NCI-H526 (cell line): ENCODE measurements around the gene DNAJA4.
A peak's percentile ranks its signal among the peaks of the same experiment; 100 is the strongest.
"Not testable (repeated sequence)": the region's sequence is repeated elsewhere in the genome, so short reads cannot be mapped to it uniquely, and the experiment has no call there.

Experiments used
- DNase-seq, 2 experiments: peaks; one replicate each; lab custom pipeline; 2025; lab: John Stamatoyannopoulos, UW

DNAJA4 gene

DNA sequence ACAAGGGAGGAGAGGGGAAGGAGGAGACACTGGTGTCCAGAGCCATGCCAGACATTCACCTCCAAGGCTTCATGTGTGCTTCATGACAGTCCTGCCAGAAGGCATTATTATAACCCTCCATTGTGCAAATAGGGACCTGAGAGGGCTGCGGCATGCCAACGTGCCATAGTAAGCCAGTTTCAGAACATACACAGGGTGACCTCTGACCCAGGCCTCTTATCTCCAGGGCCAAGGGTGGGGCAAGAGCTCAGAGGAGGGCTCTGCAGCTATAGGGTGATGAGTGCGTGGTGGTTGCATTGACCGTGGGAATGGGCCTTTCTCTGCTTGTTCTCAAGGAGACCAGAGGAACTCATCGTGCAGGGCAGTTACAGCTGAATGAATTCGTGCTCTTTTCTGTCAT, 20.3 kb upstream of the DNAJA4 start:
- DNase-seq = no peak

DNA sequence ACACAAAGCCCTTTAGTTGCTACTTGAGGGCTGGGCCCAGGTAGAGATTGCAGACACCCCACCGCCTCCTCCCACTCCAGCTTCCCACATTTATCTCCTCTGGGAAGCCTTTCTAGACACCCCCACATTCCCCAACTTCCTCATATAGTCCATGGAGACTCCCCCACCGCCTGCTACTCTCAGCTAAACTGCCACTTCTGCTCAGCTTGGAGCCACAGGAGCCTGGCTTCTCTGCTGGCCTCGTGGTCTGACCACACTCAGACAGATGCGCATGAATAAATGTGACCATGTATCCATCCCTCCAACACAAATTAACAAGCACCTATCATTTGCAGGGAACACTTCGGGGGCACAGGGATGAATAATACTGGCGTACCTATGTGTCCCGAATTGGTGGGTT, 19.5 kb upstream of the DNAJA4 start:
- no peak for DNase-seq

DNA sequence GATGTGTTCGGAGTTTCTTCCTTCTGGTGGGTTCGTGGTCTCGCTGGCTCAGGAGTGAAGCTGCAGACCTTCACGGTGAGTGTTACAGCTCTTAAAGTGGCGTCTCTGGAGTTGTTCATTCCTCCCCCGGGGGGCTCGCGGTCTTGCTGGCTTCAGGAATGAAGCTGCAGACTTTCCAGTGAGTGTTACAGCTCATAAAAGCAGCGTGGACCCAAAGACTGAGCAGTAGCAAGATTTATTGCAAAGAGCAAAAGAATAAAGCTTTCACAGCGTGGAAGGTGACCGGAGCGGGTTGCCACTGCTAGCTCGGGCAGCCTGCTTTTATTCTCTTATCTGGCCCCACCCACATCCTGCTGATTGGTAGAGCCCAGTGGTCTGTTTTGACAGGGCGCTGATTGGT, 19.0 kb upstream of the DNAJA4 start:
- not testable (repeated sequence) for DNase-seq

- not testable (repeated sequence) for DNase-seq
These were observed 18.3 kb upstream of the DNAJA4 start for GRCh38 chr15:78245976-78246620.

- DNase-seq = no peak
These were observed 16.5 kb upstream of the DNAJA4 start for GRCh38 chr15:78247911-78248310.

DNA sequence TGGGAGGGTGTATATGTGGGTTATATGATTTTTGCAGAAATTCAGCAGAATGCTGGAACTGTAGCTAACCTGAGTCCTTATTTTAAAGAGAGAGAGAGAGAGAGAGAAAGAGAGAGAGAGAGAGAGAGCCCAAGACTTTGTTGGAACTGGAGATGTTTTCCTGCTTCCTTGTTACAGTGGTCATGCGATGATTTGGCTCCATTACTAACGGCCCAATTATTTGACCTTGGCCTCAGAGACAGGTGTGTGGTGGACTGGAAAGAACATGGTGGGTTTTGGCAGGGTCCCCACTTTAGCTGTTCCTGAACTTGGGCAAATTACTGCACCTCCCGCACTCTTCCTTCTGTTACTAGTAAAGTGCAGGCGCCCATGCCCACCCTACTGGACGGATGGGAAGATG, 15.2 kb upstream of the DNAJA4 start:
- no peak for DNase-seq

DNA sequence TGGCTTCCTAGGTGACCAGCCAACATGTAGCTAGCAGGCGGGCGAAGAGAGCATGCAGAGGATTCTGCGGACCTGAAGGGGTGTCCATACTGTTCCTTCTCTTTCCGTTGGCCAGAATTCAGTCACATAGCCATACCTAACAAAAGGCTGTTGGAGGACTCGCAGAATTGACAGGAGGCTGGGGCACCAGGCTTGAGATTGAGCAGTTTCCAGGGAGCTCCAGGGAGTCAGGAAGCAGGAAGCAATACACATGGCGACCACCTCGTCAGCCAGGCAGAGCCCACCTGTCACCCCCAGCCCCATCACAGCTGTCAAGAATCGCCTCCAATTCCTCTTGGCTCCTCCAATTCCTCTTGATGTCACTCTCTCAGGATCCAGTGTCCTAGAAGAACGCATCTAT, 13.2 kb upstream of the DNAJA4 start:
- no peak for DNase-seq

GRCh38 chr15:78255421-78256043, 8.8 kb upstream of the DNAJA4 start:
- DNase-seq = no peak

DNA sequence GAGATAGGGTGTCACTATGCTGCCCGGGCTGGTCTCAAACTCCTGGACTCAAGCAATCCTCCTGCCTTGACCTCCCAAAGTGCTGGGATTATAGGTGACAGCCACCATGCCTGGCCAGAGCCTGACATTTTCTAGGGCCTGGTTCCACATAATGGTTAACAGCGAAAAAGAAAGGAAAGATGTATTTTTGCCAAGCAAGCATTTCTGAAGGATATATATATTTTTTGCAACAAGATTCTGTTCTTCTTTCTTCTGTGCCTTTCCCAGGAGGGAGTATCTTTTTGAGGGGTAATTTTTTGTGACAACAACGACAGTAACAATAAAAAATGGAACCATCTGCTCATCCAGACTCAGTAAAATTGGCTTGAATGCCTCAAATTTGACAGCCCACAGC, 8.3 kb upstream of the DNAJA4 start:
- no peak for DNase-seq

- no peak for DNase-seq
These were observed 6.7 kb upstream of the DNAJA4 start for GRCh38 chr15:78257681-78258080.

DNA sequence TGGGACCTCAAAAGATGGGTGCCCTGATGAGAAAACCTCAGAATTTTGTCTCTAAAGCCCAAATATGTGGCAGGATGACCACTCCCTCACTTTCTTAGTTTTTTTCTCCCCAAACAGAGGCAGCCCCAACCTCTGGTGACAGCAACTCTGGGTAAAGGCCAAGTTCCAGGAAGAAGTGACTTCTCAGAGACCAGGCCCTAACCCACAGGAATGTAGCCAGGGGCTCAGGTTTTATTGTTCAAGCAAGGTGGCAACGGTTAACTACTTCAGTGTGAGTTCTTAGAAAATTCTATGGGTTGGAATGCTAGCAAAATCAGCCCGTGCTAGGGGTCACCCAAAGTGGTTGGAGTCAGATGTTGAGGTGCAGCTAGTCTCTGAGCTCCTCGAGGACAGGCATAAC, 5.1 kb upstream of the DNAJA4 start:
- no peak for DNase-seq

DNA sequence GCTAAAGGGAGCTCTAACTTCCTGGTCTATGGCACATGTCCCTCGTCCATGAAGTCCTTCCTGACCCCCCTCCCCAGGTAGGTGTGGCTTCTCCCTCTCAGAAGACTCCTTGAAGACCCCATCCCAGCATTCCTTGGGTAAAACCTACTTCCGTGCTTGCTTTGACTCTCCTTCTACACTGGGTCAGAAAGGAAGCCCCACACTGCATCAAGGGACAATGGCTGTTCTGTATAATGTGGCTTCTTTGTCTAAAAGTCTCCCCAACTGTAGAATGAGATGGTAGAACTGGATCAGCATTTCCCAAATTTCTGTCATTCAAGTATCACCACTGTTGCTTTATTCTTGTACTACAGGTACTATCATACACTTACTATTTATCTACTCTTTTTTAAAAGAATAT, 3.9 kb upstream of the DNAJA4 start:
- no peak for DNase-seq

DNA sequence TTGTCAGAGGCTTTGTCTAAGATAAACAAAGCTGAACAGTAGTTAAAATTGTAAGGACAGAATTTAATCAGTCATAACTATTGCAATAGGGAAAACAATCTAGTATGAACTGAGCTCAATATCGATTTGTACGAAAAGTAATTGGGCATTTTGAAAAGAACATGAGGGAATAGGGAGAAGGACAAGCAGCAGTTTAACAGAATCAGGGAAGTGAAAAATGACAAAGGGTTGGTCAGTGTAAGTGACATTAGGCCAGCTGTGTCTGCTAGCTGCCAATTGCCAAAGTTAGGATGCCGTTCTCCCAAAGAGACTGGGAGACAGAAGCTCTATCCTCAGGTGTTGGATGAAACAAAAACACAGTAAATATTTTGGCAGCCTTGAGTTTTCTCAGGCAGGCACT, 3.3 kb upstream of the DNAJA4 start:
- DNase-seq = no peak

DNA sequence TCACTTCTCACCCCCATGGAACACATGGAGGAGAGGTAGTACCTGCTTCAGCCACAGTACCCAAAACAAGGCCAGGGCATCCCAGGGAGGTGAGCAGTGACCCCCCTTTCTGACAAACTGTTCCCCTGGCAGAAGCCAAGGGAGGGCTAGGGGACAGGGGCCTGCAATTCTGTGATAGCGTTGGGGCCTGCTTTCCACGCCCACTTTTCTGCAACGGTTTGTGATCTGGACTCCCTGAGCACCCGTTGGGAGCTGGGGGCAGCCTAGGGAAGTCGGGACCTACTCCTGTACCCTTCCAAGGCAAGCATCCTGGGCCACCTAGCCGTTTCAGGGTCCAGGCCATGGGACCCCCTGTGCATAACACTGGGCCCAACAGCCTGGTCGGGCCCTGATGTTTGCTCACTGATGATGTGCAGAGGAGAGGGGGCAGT, 996 bp upstream of the DNAJA4 start:
- no peak for DNase-seq

DNA sequence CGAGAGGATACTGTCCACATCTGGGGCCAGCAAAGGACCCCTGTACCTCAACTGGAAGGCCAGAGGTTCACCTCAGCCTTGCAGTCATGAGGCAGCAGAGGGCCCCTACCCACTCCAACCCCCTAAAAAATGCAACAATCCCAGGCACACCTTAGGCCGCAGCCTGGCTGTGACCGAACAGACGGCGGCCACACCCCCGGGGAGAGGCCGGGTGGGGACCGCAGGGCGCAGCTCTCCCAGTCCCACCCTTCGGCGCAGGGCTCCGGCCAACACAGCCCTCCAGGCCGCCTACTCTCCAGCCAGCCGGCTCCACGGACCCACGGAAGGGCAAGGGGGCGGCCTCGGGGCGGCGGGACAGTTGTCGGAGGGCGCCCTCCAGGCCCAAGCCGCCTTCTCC, 457 bp upstream of the DNAJA4 start:
- no peak for DNase-seq

DNA sequence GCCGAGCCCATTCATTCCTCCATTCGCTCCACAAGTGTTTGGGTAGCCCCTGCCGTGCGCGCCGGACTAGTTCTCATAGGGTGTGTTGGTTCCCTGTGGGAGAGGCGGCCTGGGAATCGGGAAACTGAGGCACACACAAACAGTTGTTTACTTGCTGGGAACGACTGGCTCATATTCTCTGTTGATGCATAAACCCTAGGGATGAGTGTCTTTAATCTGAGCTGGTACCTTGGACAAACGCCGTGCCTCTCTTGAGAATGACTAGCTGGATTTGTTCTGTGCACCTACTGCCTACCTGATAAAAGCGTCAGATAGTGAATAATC, 737 bp downstream of the DNAJA4 start:
- DNase-seq = no peak

- peak; percentile 9 to 34 for DNase-seq
These were observed 1.4 kb downstream of the DNAJA4 start for GRCh38 chr15:78265752-78266224.

- peak in 1 of 2 experiments; percentile 34 for DNase-seq
These were observed 1.9 kb downstream of the DNAJA4 start for GRCh38 chr15:78266229-78266628.

- DNase-seq = no peak
These were observed 2.4 kb downstream of the DNAJA4 start for GRCh38 chr15:78266806-78267205.

DNA sequence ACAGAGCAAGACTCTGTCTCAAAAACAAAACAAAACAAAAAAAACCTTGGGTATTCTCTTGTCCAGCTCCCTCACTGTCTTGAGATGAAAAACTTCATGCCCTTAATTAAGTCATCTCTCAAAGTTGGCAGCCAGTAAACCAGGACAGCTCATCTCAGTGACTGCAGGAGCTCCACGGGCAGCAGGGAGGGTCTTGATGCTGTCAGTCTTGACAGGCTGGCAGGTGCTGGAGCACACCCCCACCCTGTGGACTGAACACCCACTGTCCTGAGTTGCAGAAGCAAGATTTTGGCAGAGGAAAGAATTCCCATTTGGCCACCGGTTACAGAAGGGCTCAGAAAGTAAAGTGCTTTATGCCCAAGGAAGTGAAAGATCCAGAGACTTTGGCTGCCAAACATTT, 8.0 kb downstream of the DNAJA4 start:
- no peak for DNase-seq

- DNase-seq = no peak
These were observed 8.4 kb downstream of the DNAJA4 start for GRCh38 chr15:78272776-78273175.

- no peak for DNase-seq
These were observed 10.6 kb downstream of the DNAJA4 start for GRCh38 chr15:78274994-78275393.

GRCh38 chr15:78276064-78276943, 11.9 kb downstream of the DNAJA4 start:
- no peak for DNase-seq
